H9 (cell line): Measurements from ENCODE around the gene SH3RF3. TPM values are rescaled to one million over a fixed set of nuclear protein-coding genes. Genes with fewer than 3 reads are reported as not detected.

Experiments used
- DNase-seq: peaks from one replicate; pipeline ENCODE4 v3.0.0-alpha.2; 2017
- H2AFZ ChIP-seq: one replicate; pipeline ENCODE4 v1.6.1; 2013; ENCODE audit warnings: mild to moderate bottlenecking, low read length, control low read depth, moderate library complexity
- H2AK5ac ChIP-seq: 2 replicates; pipeline ENCODE4 v1.6.1; 2013; ENCODE audit warnings: low read length, control low read depth, mixed read lengths; ENCODE audit not compliant: insufficient read length
- H2BK120ac ChIP-seq: one replicate; pipeline ENCODE4 v1.6.1; 2013; ENCODE audit warnings: low read depth, mild to moderate bottlenecking, low read length, control low read depth, inconsistent platforms; ENCODE audit not compliant: poor library complexity, severe bottlenecking
- H2BK12ac ChIP-seq: 2 replicates; pipeline ENCODE4 v1.6.1; 2013; ENCODE audit warnings: low read length, control low read depth, mixed read lengths, low read depth; ENCODE audit not compliant: insufficient read length
- H2BK15ac ChIP-seq: 2 replicates; pipeline ENCODE4 v1.6.1; 2013; ENCODE audit warnings: low read depth, low read length, control low read depth
- H2BK20ac ChIP-seq: one replicate; pipeline ENCODE4 v1.6.1; 2013; ENCODE audit warnings: low read depth, mild to moderate bottlenecking, low read length, control low read depth, inconsistent platforms; ENCODE audit not compliant: poor library complexity, severe bottlenecking
- H2BK5ac ChIP-seq: 2 replicates; pipeline ENCODE4 v1.6.1; 2013; ENCODE audit warnings: low read length, control low read depth, mixed read lengths; ENCODE audit not compliant: insufficient read length
- H3K14ac ChIP-seq: 2 replicates; pipeline ENCODE4 v1.6.1; 2013; ENCODE audit warnings: low read length, control low read depth; ENCODE audit not compliant: insufficient read depth
- H3K18ac ChIP-seq: 2 replicates; pipeline ENCODE4 v1.6.1; 2013; ENCODE audit warnings: low read depth, mild to moderate bottlenecking, mixed read lengths, low read length, control low read depth; ENCODE audit not compliant: insufficient read length
- H3K23ac ChIP-seq: 2 replicates; pipeline ENCODE4 v1.6.1; 2013; ENCODE audit warnings: low read length, control low read depth, mixed read lengths, low read depth; ENCODE audit not compliant: insufficient read length
- H3K23me2 ChIP-seq: 2 replicates; pipeline ENCODE4 v1.6.1; 2013; ENCODE audit warnings: low read depth, mild to moderate bottlenecking, mixed read lengths, low read length, control low read depth; ENCODE audit not compliant: insufficient read length, poor library complexity, severe bottlenecking
- H3K27ac ChIP-seq: 2 replicates; pipeline ENCODE4 v1.5.1; 2013; ENCODE audit warnings: low read length, control low read depth, mixed read lengths, low read depth; ENCODE audit not compliant: insufficient read length
- H3K27me3 ChIP-seq: 2 replicates; pipeline ENCODE4 v1.6.1; 2013; ENCODE audit warnings: low read length, control low read depth, inconsistent platforms; ENCODE audit not compliant: insufficient read depth
- H3K4ac ChIP-seq: 2 replicates; pipeline ENCODE4 v1.6.1; 2013; ENCODE audit warnings: low read depth, mild to moderate bottlenecking, control low read depth, inconsistent platforms, low read length, moderate library complexity
- H3K4me1 ChIP-seq: 2 replicates; pipeline ENCODE4 v1.6.1; 2013; ENCODE audit warnings: low read length, control low read depth, inconsistent platforms; ENCODE audit not compliant: insufficient read depth
- H3K4me2 ChIP-seq: 2 replicates; pipeline ENCODE4 v1.6.1; 2013; ENCODE audit warnings: low read length, control low read depth, mixed read lengths; ENCODE audit not compliant: insufficient read length, insufficient read depth
- H3K56ac ChIP-seq: 2 replicates; pipeline ENCODE4 v1.6.1; 2013; ENCODE audit warnings: low read depth, mild to moderate bottlenecking, mixed read lengths, low read length, control low read depth; ENCODE audit not compliant: insufficient read length
- H3K79me1 ChIP-seq: 2 replicates; pipeline ENCODE4 v1.6.1; 2013; ENCODE audit warnings: low read depth, mild to moderate bottlenecking, moderate library complexity, low read length, control low read depth, inconsistent platforms; ENCODE audit not compliant: insufficient read depth, poor library complexity, severe bottlenecking
- H3K79me2 ChIP-seq: 2 replicates; pipeline ENCODE4 v1.6.1; 2013; ENCODE audit warnings: low read length, control low read depth, inconsistent platforms; ENCODE audit not compliant: insufficient read depth
- H3K9ac ChIP-seq: 2 replicates; pipeline ENCODE4 v1.6.1; 2013; ENCODE audit warnings: low read length, control low read depth, mixed read lengths; ENCODE audit not compliant: insufficient read length; ENCODE audit errors: extremely low read depth
- H3K9me3 ChIP-seq: one replicate; pipeline ENCODE4 v1.6.1; 2013; ENCODE audit warnings: low read depth, low read length, inconsistent platforms; ENCODE audit not compliant: control insufficient read depth
- H3T11ph ChIP-seq: one replicate; pipeline ENCODE4 v1.6.1; 2013; ENCODE audit warnings: mild to moderate bottlenecking, low read length, control low read depth, inconsistent platforms
- H4K20me1 ChIP-seq: one replicate; pipeline ENCODE4 v1.6.1; 2013; ENCODE audit not compliant: control insufficient read depth, insufficient read length, insufficient read depth
- H4K5ac ChIP-seq: 2 replicates; pipeline ENCODE4 v1.6.1; 2013; ENCODE audit warnings: low read depth, mild to moderate bottlenecking, mixed read lengths, low read length, control low read depth; ENCODE audit not compliant: insufficient read length
- H4K8ac ChIP-seq: replicated peaks from 2 replicates; pipeline ENCODE4 v1.6.1; 2013; ENCODE audit warnings: low read length, control low read depth, mixed read lengths, low read depth; ENCODE audit not compliant: insufficient read length
- H4K91ac ChIP-seq: 2 replicates; pipeline ENCODE4 v1.6.1; 2013; ENCODE audit warnings: low read depth, mild to moderate bottlenecking, moderate library complexity, mixed read lengths, low read length, control low read depth; ENCODE audit not compliant: insufficient read length
- H3K27ac Mint-ChIP-seq, 3 experiments: 2 replicates in 2 of 3; 3 replicates in 1 of 3; pipeline ENCODE4 v1.8.0; 2020 to 2021; ENCODE audit warnings: mixed read lengths in 3 of 3, mild to moderate bottlenecking in 1 of 3, moderate library complexity in 1 of 3
- H3K27me3 Mint-ChIP-seq: 2 replicates; pipeline ENCODE4 v1.8.0; 2021; ENCODE audit warnings: low read depth, mild to moderate bottlenecking, moderate library complexity, mixed read lengths
- H3K36me3 Mint-ChIP-seq, 3 experiments: 2 replicates in 2 of 3; 3 replicates in 1 of 3; pipeline ENCODE4 v1.8.0; 2020 to 2021; ENCODE audit warnings: low read depth in 3 of 3, mixed read lengths in 3 of 3; ENCODE audit not compliant: insufficient read depth in 1 of 3
- H3K4me1 Mint-ChIP-seq, 2 experiments: 2 replicates each; pipeline ENCODE4 v1.8.0; 2020; ENCODE audit warnings: mixed read lengths in 2 of 2
- H3K4me3 Mint-ChIP-seq, 2 experiments: 2 replicates in 1 of 2; 3 replicates in 1 of 2; pipeline ENCODE4 v1.8.0; 2020 to 2021; ENCODE audit warnings: mild to moderate bottlenecking in 2 of 2, mixed read lengths in 2 of 2, moderate library complexity in 1 of 2
- H3K9me3 Mint-ChIP-seq, 2 experiments: 2 replicates in 1 of 2; 3 replicates in 1 of 2; pipeline ENCODE4 v1.8.0; 2020; ENCODE audit warnings: mild to moderate bottlenecking in 2 of 2, mixed read lengths in 2 of 2, moderate library complexity in 1 of 2
- CTCF ChIP-seq: fragments of 200-600 bp; sonication (generic); conservative IDR thresholded peaks from 3 replicates; pipeline ENCODE4 v1.8.0; 2021; ENCODE audit warnings: antibody characterized with exemption, mild to moderate bottlenecking
- WGBS: extraction: QIAGEN DNeasy Blood & Tissue Kit; methylation state at CpG from one replicate; pipeline ENCODE4 v1.1.7; 2013; ENCODE audit warnings: missing lambda C conversion rate, low lambda C conversion rate, mixed read lengths; ENCODE audit not compliant: insufficient read length; ENCODE audit errors: extremely low coverage; 5-methylcytosine and 5-hydroxymethylcytosine counted together
- total RNA-seq: library from RNA; stranded (reverse); gene quantifications from 2 replicates; pipeline ENCODE4 v1.2.1, GENCODE V29; 2021

SH3RF3 gene
- total RNA-seq, 1 experiment from 2014 or later, result 0.46 TPM

GRCh38 chr2:109258905-109259540 lies 130.0 kb downstream of the SH3RF3 start:
- H3K4me1 Mint-ChIP-seq, result peaks cover 4 to 5% of the 10 kb centered on the region in 2 experiments
- Histone ChIP-seq H3K4me1 (no peaks in the 10 kb centered on the region; the same call in 1 of the 2 replicates), H4K8ac (no peak overlapping the region), H3K27ac (no peak overlapping the region), H2AK5ac (no peak overlapping the region), H3K4me2 (no peak overlapping the region), H3K18ac (no peak overlapping the region), H4K5ac (no peak overlapping the region), H2BK20ac (no peak overlapping the region), H3K79me1 (no peaks in the 10 kb centered on the region), H4K20me1 (no peaks in the 10 kb centered on the region), H3K56ac (no peak overlapping the region), H3K23me2 (no peaks in the 10 kb centered on the region), H3K9me3 (no peaks in the 10 kb centered on the region), H3K9ac (no peak overlapping the region), H3T11ph (no peak overlapping the region), H2BK5ac (no peak overlapping the region), H3K4ac (no peak overlapping the region), H3K23ac (no peak overlapping the region), H2BK120ac (no peak overlapping the region), H3K79me2 (no peaks in the 10 kb centered on the region), H2BK15ac (no peak overlapping the region), H3K27me3 (no peaks in the 10 kb centered on the region), H3K14ac (no peak overlapping the region), H2AFZ (no peak overlapping the region), H4K91ac (no peak overlapping the region), H2BK12ac (no peak overlapping the region)
- no peak for TF ChIP-seq CTCF
- DNase-seq, result peak; percentile 10
- H3K4me3 Mint-ChIP-seq, result no peak overlapping the region
- H3K27me3 Mint-ChIP-seq, result peaks cover 1% of the 10 kb centered on the region; the same call in 1 of the 2 replicates
- no CpG with 5 or more reads among the region's 11 CpGs for WGBS
- no peaks in the 10 kb centered on the region for H3K36me3 Mint-ChIP-seq
- H3K9me3 Mint-ChIP-seq, result no peaks in the 10 kb centered on the region; a peak in 1 of 5 replicates
- H3K27ac Mint-ChIP-seq, result no peak overlapping the region; a peak in 1 of 7 replicates
